Kidney (tissue), 14 donors: Measurements from ENCODE around the gene PXT1. TPM values are rescaled to one million over a fixed set of nuclear protein-coding genes. Genes with fewer than 3 reads are reported as not detected.

Source experiments
- DNase-seq, 5 donors: peaks; one replicate each; pipeline ENCODE4 v3.0.0-alpha.2; 2013 to 2020
- FAIRE-seq: peaks from 2 replicates; lab custom pipeline; 2012; peaks lifted over from hg19 to GRCh38; lab: Jason Lieb, UNC
- H3K27ac ChIP-seq, 2 donors: one replicate each; pipeline ENCODE4 v1.7.0; 2013; ENCODE audit warnings: low read depth in 2 of 2, low read length in 2 of 2, inconsistent platforms in 1 of 2
- H3K27me3 ChIP-seq: one replicate; pipeline ENCODE4 v1.7.1; 2013; ENCODE audit warnings: low read length, inconsistent platforms; ENCODE audit not compliant: control insufficient read depth, insufficient read depth
- H3K36me3 ChIP-seq, 3 donors: one replicate each; pipeline versions ENCODE4 v1.7.0 to v1.7.1; 2013; ENCODE audit warnings: low read length in 3 of 3, control low read depth in 1 of 3, inconsistent platforms in 1 of 3; ENCODE audit not compliant: insufficient read depth in 3 of 3, control insufficient read depth in 2 of 3
- H3K4me1 ChIP-seq, 3 donors: one replicate each; pipeline versions ENCODE4 v1.7.0 to v1.7.1; 2013; ENCODE audit warnings: low read length in 3 of 3, inconsistent platforms in 1 of 3, low read depth in 1 of 3; ENCODE audit not compliant: control insufficient read depth in 2 of 3, insufficient read depth in 2 of 3
- H3K4me3 ChIP-seq, 3 donors: one replicate each; pipeline versions ENCODE4 v1.7.0 to v1.8.1; 2013; ENCODE audit warnings: low read length in 3 of 3, control low read depth in 1 of 3, inconsistent platforms in 1 of 3
- H3K9ac ChIP-seq, 3 donors: one replicate each; pipeline versions ENCODE4 v1.7.0 to v1.7.1; 2013; ENCODE audit warnings: low read length in 3 of 3, control low read depth in 1 of 3, inconsistent platforms in 1 of 3
- H3K9me3 ChIP-seq, 3 donors: one replicate each; pipeline versions ENCODE4 v1.7.0 to v1.7.1; 2013; ENCODE audit warnings: low read length in 3 of 3, control low read depth in 1 of 3, inconsistent platforms in 1 of 3; ENCODE audit not compliant: control insufficient read depth in 2 of 3, insufficient read depth in 1 of 3
- CTCF ChIP-seq: IDR thresholded peaks from 3 replicates; pipeline ENCODE4 v1.5.1; 2012; ENCODE audit warnings: mild to moderate bottlenecking, moderate library complexity, borderline replicate concordance; ENCODE audit not compliant: insufficient read depth; ENCODE audit errors: extremely low read depth
- intact Hi-C: fragments of 100-400 bp; cut with DNase I; formaldehyde crosslinking; loops from one replicate; pipeline ENCODE4 v1.11.1; 2022
- polyA plus RNA-seq: library from polyadenylated mRNA; stranded (reverse); fragments of 350-450 nt; fragmentation: Illumina TruSeq; extraction: RNeasy Lipid Tissue Mini Kit (QIAGEN cat#74804); gene quantifications from one replicate; pipeline ENCODE4 v1.2.3, GENCODE V29; 2014; ENCODE audit warnings: low read depth, low replicate concordance; ENCODE audit not compliant: insufficient read depth
- total RNA-seq: library from RNA; stranded (reverse); fragmentation: NEBNext Ultra II Directional; extraction: Animal tissue kit (Norgen Biotek cat#: 25700); gene quantifications from one replicate; pipeline ENCODE4 v1.2.1, GENCODE V29; 2021
- donor health status: control.
- donor health status: control.
- donor health status: control.
- donor health status: control.
- donor health status: control.
- donor health status: DM: yes; HTN: yes; CAD: no.
- donor health status: Normal renal cell carcinoma (clear cell type).

The PXT1 gene
- total and polyA plus RNA-seq, 2 donors from 2014 or later = 0.13 TPM; not detected in 1

GRCh38 chr6:36445621-36446020, 3.0 kb upstream of the PXT1 start:
- Histone ChIP-seq H3K4me3 (no peak overlapping the region), H3K27ac (no peak overlapping the region), H3K9me3 (no peaks in the 10 kb centered on the region), H3K4me1 (peaks cover 0 to 16% (median 10%) of the 10 kb centered on the region in 3 donors), H3K36me3 (no peaks in the 10 kb centered on the region), H3K27me3 (no peaks in the 10 kb centered on the region), H3K9ac (no peak overlapping the region)
- no peak for DNase-seq
- TF ChIP-seq CTCF = no peak
- FAIRE-seq = no peak
- intact Hi-C loops = no loop called here

GRCh38 chr6:36444470-36444869, 1.8 kb upstream of the PXT1 start:
- Histone ChIP-seq H3K36me3 (no peaks in the 10 kb centered on the region), H3K4me1 (peaks cover 0 to 16% (median 10%) of the 10 kb centered on the region in 3 donors), H3K9ac (peak overlapping the region in 1 of 3 donors; percentile 89), H3K27me3 (no peaks in the 10 kb centered on the region), H3K9me3 (no peaks in the 10 kb centered on the region), H3K27ac (peak overlapping the region; percentile 60 to 97), H3K4me3 (peak overlapping the region; percentile 83 to 96 (median 92))
- no peak for TF ChIP-seq CTCF
- FAIRE-seq (no peak), DNase-seq (no peak)
- intact Hi-C loops = no loop called here

GRCh38 chr6:36443471-36444428, 1.1 kb upstream of the PXT1 start:
- Histone ChIP-seq H3K27ac (peak overlapping the region; percentile 97), H3K36me3 (no peaks in the 10 kb centered on the region), H3K9me3 (no peaks in the 10 kb centered on the region), H3K4me1 (peaks cover 0 to 16% (median 10%) of the 10 kb centered on the region in 3 donors), H3K27me3 (no peaks in the 10 kb centered on the region), H3K9ac (peak overlapping the region; percentile 81 to 89 (median 83)), H3K4me3 (peak overlapping the region; percentile 83 to 96 (median 92))
- intact Hi-C loops = no loop called here
- FAIRE-seq (no peak), DNase-seq (peak in 3 of 5 donors; percentile 34 to 43 (median 42))
- no peak for TF ChIP-seq CTCF
